GM19395 (cell line): ENCODE results near the gene ZNF689.
A peak's percentile ranks its signal among the peaks of the same experiment; 100 is the strongest.
"Not testable (repeated sequence)": the region's sequence is repeated elsewhere in the genome, so short reads cannot be mapped to it uniquely, and the experiment has no call there.

Experiments used
- ATAC-seq: cut with Tn5 transposase; IDR thresholded peaks from one replicate; pipeline ENCODE4 v1.9.1; 2021; ENCODE audit warnings: mild to moderate bottlenecking, moderate library complexity; ENCODE audit not compliant: unreplicated experiment

ZNF689 gene

GRCh38 chr16:30601966-30602365, 8.2 kb downstream of the ZNF689 start:
- no peak for ATAC-seq

GRCh38 chr16:30600929-30601328, 9.3 kb downstream of the ZNF689 start:
- no peak for ATAC-seq

GRCh38 chr16:30600215-30600614, 10.0 kb downstream of the ZNF689 start:
- no peak for ATAC-seq

- ATAC-seq = no peak
Observed at GRCh38 chr16:30592871-30593270, 17.3 kb downstream of the ZNF689 start.

- not testable (repeated sequence) for ATAC-seq
Observed at GRCh38 chr16:30590869-30591268, 19.3 kb downstream of the ZNF689 start.

- not testable (repeated sequence) for ATAC-seq
Observed at GRCh38 chr16:30589582-30589981, 20.6 kb downstream of the ZNF689 start.

- ATAC-seq = no peak
Observed at GRCh38 chr16:30588651-30589050, 21.5 kb downstream of the ZNF689 start.

GRCh38 chr16:30585400-30586191, 24.6 kb downstream of the ZNF689 start, which contains the start of gene ZNF785:
ZNF785 (minus strand) TSS chr16:30585697; CDS start chr16:30585611, 86 bp downstream.
- peak; percentile 89 for ATAC-seq

GRCh38 chr16:30585022-30585399, 25.2 kb downstream of the ZNF689 start:
- peak; percentile 34 for ATAC-seq

GRCh38 chr16:30582611-30583340, 27.4 kb downstream of the ZNF689 start:
- no peak for ATAC-seq

- ATAC-seq = no peak
Observed at GRCh38 chr16:30581457-30581856, 28.7 kb downstream of the ZNF689 start.

- ATAC-seq = no peak
Observed at GRCh38 chr16:30574678-30575077, 35.5 kb downstream of the ZNF689 start.

GRCh38 chr16:30571445-30572322, 38.5 kb downstream of the ZNF689 start, which contains the start of gene ZNF688:
ZNF688 (minus strand) TSS chr16:30571714; CDS start chr16:30571629, 85 bp downstream.
- ATAC-seq = peak; percentile 76

GRCh38 chr16:30570636-30571444, 39.3 kb downstream of the ZNF689 start:
- ATAC-seq = no peak

GRCh38 chr16:30569746-30570635, 40.2 kb downstream of the ZNF689 start:
- ATAC-seq = no peak

- no peak for ATAC-seq
Observed at GRCh38 chr16:30569281-30569680, 40.9 kb downstream of the ZNF689 start.

- ATAC-seq = no peak
Observed at GRCh38 chr16:30567991-30568638, 42.1 kb downstream of the ZNF689 start.

- no peak for ATAC-seq
Observed at GRCh38 chr16:30567160-30567990, 42.8 kb downstream of the ZNF689 start.
